Measurements from ENCODE around the gene CEP70.

Gene CEP70

GRCh38 chr3:138477120-138477519 lies 116.9 kb downstream of the CEP70 start:
- Histone ChIP-seq H3K9me3 (ENCODE audit: control insufficient read depth, insufficient read depth, low read length) (no peaks in the 10 kb centered on the region), H3K4me1 (ENCODE audit: insufficient read depth, low read length) (peaks cover 11% of the 10 kb centered on the region; the same call in 1 of the 2 replicates), H3K36me3 (ENCODE audit: insufficient read depth, low read length) (peaks cover 4% of the 10 kb centered on the region; the same call in 1 of the 2 replicates), H3K9ac (ENCODE audit: low read depth, low read length) (no peak overlapping the region)

DNA sequence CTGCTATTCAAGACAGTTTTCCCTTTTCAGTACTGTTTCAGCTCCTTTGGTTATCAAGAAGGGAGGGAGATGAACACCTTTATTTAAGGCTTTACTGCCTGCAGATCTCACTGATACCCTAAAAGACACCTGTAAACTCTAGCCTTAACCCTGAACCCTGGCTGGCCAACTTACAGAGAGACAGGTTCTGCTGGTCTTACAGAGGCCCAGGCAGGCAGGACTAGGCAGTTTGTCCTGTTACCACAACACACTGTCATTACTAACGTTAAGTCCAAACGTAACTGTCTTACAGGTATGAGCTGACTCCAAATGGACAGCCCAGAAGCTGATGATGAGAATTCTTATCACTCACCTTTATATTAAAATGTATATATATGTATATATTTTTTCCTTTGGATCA lies 117.5 kb downstream of the CEP70 start:
- Histone ChIP-seq H3K36me3 (ENCODE audit: insufficient read depth, low read length) (peaks cover 4% of the 10 kb centered on the region; the same call in 1 of the 2 replicates), H3K9me3 (ENCODE audit: control insufficient read depth, insufficient read depth, low read length) (no peaks in the 10 kb centered on the region), H3K4me1 (ENCODE audit: insufficient read depth, low read length) (peaks cover 11% of the 10 kb centered on the region; the same call in 1 of the 2 replicates), H3K9ac (ENCODE audit: low read depth, low read length) (no peak overlapping the region)

- Histone ChIP-seq H3K9ac (ENCODE audit: low read depth, low read length) (no peak overlapping the region), H3K4me1 (ENCODE audit: insufficient read depth, low read length) (peaks cover 7% of the 10 kb centered on the region; the same call in 1 of the 2 replicates), H3K36me3 (ENCODE audit: insufficient read depth, low read length) (peaks cover 4% of the 10 kb centered on the region; the same call in 1 of the 2 replicates), H3K9me3 (ENCODE audit: control insufficient read depth, insufficient read depth, low read length) (no peaks in the 10 kb centered on the region)
Measured at GRCh38 chr3:138474163-138474562, 119.9 kb downstream of the CEP70 start.

DNA sequence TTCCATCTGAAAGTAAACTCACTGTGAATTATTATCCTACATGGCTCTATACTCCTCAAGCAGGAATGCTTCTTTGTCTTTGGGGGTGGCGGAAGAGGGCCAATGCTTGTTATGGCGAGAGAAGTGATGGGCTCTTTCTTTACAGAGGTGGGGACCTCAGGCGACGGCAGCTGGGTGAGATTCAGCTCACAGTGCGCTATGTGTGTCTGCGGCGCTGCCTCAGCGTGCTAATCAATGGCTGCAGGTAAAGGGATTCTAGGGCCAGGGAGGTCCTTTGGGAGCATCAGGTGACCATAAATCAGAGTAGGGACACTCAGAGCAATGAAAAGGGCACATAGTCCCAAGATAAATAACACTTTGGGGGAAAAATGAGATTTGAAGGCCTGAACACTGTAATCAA lies 120.7 kb downstream of the CEP70 start:
- Histone ChIP-seq H3K36me3 (ENCODE audit: insufficient read depth, low read length) (peaks cover 4% of the 10 kb centered on the region), H3K9me3 (ENCODE audit: control insufficient read depth, insufficient read depth, low read length) (no peaks in the 10 kb centered on the region), H3K4me1 (ENCODE audit: insufficient read depth, low read length) (peaks cover 7% of the 10 kb centered on the region; the same call in 1 of the 2 replicates), H3K9ac (ENCODE audit: low read depth, low read length) (no peak overlapping the region)

- Histone ChIP-seq H3K36me3 (ENCODE audit: insufficient read depth, low read length) (peaks cover 7% of the 10 kb centered on the region), H3K9ac (ENCODE audit: low read depth, low read length) (no peak overlapping the region), H3K4me1 (ENCODE audit: insufficient read depth, low read length) (peaks cover under 1% of the 10 kb centered on the region; the same call in 1 of the 2 replicates), H3K9me3 (ENCODE audit: control insufficient read depth, insufficient read depth, low read length) (no peaks in the 10 kb centered on the region)
Measured at GRCh38 chr3:138472141-138472825, 121.8 kb downstream of the CEP70 start.

DNA sequence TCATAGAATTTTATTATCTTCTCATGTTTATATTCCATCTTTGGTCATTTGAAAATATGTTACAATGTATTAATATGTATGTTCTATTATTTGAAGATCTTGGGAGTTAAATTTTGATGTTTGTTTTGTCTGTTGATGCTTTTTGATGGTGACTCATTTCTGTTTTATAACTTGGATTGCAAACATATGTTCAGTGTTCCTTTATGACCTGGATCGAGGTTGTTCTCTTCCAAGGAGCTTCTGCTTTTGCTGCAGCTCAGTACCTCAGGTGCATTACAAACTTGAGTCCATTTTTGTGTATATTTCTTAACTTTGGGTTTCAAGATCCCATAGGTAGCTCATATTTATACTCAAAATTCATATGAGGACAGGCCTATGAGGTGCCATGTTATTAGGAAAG lies 122.6 kb downstream of the CEP70 start:
- no peaks in the 10 kb centered on the region; the same call in 1 of the 2 replicates for H3K4me1 ChIP-seq (ENCODE audit: insufficient read depth, low read length)
- no peaks in the 10 kb centered on the region for H3K9me3 ChIP-seq (ENCODE audit: control insufficient read depth, insufficient read depth, low read length)
- no peak overlapping the region for H3K9ac ChIP-seq (ENCODE audit: low read depth, low read length)
- peaks cover 7% of the 10 kb centered on the region for H3K36me3 ChIP-seq (ENCODE audit: insufficient read depth, low read length)

DNA sequence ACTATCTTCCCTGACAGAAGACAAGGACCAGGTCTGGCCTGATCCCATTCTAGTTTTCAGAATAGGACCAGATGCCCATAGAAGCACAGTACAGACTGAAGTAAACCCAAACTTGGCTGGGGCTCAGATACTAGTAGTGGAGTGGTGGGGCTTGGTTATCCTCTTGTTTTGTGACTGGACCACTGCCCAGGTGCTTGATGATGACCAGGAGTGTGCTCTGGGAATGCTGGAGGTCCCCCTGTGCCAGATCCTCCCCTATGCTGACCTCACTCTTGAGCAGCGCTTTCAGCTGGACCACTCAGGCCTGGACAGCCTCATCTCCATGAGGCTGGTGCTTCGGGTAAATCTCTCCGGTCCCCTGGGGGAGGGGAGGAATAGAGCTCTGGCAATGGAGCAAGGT lies 123.4 kb downstream of the CEP70 start:
- Histone ChIP-seq H3K9ac (ENCODE audit: low read depth, low read length) (no peak overlapping the region), H3K4me1 (ENCODE audit: insufficient read depth, low read length) (no peaks in the 10 kb centered on the region), H3K9me3 (ENCODE audit: control insufficient read depth, insufficient read depth, low read length) (no peaks in the 10 kb centered on the region), H3K36me3 (ENCODE audit: insufficient read depth, low read length) (peaks cover 7% of the 10 kb centered on the region)

DNA sequence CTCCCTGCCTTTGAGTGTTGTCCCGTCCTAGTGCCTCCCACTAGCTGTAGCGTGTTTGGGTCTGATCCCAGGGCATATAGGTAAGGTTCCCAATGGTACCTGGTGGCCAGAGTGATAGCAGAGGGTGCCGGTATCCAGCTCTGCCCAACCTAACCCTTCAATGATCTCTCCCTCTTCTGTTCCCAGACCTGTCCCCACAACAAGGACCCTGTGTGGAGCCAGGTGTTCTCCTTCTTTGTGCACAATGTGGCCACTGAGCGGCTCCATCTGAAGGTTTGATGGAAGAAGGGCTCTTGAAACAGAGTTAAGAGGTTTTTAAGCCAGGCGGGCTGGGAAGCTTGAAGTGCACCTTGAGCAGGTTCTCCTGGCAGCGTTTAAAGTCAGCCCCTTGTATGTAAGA lies 124.2 kb downstream of the CEP70 start:
- H3K9me3 ChIP-seq (ENCODE audit: control insufficient read depth, insufficient read depth, low read length) = no peaks in the 10 kb centered on the region
- no peaks in the 10 kb centered on the region for H3K4me1 ChIP-seq (ENCODE audit: insufficient read depth, low read length)
- H3K36me3 ChIP-seq (ENCODE audit: insufficient read depth, low read length) = peaks cover 7% of the 10 kb centered on the region
- no peak overlapping the region for H3K9ac ChIP-seq (ENCODE audit: low read depth, low read length)

DNA sequence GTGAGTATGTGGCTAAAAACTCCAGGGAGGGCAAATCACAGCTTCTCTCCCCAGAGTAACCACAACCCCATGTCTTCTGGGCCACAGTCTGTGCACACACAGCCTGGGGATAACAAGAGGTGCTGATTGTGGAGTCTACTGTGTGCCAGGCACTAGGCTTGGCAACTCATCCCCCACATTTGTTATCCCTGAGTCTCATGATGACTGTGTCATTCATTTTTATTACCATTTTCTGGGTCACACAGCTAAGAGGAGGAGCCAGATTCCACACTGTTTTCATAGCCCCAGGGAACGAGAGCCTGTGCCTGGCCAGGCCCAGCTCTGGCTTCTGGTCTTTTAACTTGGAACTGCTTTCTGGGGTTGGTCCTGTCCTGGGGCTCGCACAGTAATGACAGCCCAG lies 125.2 kb downstream of the CEP70 start:
- Histone ChIP-seq H3K9me3 (ENCODE audit: control insufficient read depth, insufficient read depth, low read length) (no peaks in the 10 kb centered on the region), H3K9ac (ENCODE audit: low read depth, low read length) (no peak overlapping the region), H3K36me3 (ENCODE audit: insufficient read depth, low read length) (peaks cover 10% of the 10 kb centered on the region), H3K4me1 (ENCODE audit: insufficient read depth, low read length) (no peaks in the 10 kb centered on the region)

DNA sequence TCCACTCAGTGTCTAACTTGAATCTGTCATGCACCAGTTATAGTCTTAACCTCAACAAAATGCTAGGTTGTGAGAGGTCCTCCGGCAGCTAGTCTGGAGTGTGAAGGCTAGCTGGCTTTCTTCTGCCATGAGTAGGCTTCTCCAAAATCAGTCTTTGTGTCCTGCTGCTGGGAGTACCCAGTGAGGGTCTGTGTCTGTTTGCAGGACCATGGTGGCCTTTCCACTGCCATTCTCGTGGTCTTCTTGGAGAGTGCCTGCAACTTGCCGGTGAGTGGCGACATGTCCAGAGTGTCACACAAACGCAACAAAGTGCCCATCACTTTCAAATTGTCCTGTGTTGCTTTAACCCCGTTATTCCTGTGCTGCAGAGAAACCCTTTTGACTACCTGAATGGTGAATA lies 125.6 kb downstream of the CEP70 start:
- H3K9ac ChIP-seq (ENCODE audit: low read depth, low read length) = no peak overlapping the region
- H3K9me3 ChIP-seq (ENCODE audit: control insufficient read depth, insufficient read depth, low read length) = no peaks in the 10 kb centered on the region
- H3K36me3 ChIP-seq (ENCODE audit: insufficient read depth, low read length) = peaks cover 10% of the 10 kb centered on the region
- H3K4me1 ChIP-seq (ENCODE audit: insufficient read depth, low read length) = no peaks in the 10 kb centered on the region

- Histone ChIP-seq H3K9ac (ENCODE audit: low read depth, low read length) (no peak overlapping the region), H3K4me1 (ENCODE audit: insufficient read depth, low read length) (no peaks in the 10 kb centered on the region), H3K36me3 (ENCODE audit: insufficient read depth, low read length) (peaks cover 10% of the 10 kb centered on the region), H3K9me3 (ENCODE audit: control insufficient read depth, insufficient read depth, low read length) (no peaks in the 10 kb centered on the region)
Measured at GRCh38 chr3:138467931-138468330, 126.1 kb downstream of the CEP70 start.

- Histone ChIP-seq H3K4me1 (ENCODE audit: insufficient read depth, low read length) (no peaks in the 10 kb centered on the region), H3K9ac (ENCODE audit: low read depth, low read length) (no peak overlapping the region), H3K36me3 (ENCODE audit: insufficient read depth, low read length) (peaks cover 6% of the 10 kb centered on the region), H3K9me3 (ENCODE audit: control insufficient read depth, insufficient read depth, low read length) (no peaks in the 10 kb centered on the region)
Measured at GRCh38 chr3:138465925-138466324, 128.1 kb downstream of the CEP70 start.

DNA sequence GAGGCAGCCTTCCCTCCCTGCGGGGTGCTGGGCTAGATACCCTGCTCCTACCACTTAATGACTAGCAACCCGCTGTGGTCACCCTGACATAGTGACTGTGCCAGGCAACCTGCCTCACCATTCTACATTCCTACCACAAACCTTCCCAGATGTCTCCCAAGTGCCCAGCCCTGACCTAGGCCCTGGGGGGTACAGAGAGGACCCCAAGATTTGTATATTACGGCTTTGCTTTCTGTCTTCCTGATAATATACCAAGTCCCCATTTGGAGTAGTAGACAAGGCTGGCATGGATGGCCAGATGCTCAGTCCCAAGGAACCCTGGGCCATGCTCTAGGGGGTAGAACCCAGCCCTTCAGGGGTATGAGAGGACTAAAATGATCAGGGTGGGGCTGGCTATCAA lies 128.6 kb downstream of the CEP70 start:
- H3K36me3 ChIP-seq (ENCODE audit: insufficient read depth, low read length) = peaks cover 6% of the 10 kb centered on the region
- H3K9me3 ChIP-seq (ENCODE audit: control insufficient read depth, insufficient read depth, low read length) = no peaks in the 10 kb centered on the region
- H3K9ac ChIP-seq (ENCODE audit: low read depth, low read length) = no peak overlapping the region
- H3K4me1 ChIP-seq (ENCODE audit: insufficient read depth, low read length) = no peaks in the 10 kb centered on the region

DNA sequence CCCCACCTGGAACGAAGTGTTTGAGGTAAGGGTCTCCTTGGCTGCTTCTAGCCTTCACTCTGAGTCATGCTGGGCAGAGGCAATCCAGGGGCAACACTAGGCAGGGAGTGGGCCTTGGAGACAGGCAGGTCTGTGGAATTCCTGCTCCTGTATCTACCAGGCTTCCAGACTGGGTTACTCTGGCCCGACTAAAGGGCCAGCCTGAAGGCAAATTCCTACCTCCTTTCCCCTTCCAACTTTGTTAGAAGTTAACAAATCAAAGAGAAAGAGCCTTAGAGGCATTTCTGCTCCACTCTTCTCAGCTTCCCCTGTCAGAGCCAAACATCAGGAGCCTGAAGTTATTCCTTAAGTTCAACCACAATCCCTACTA lies 129.6 kb downstream of the CEP70 start:
- no peak overlapping the region for H3K9ac ChIP-seq (ENCODE audit: low read depth, low read length)
- H3K36me3 ChIP-seq (ENCODE audit: insufficient read depth, low read length) = peaks cover 6% of the 10 kb centered on the region

GRCh38 chr3:138463724-138464490 lies 130.2 kb downstream of the CEP70 start:
- peaks cover 6% of the 10 kb centered on the region for H3K36me3 ChIP-seq (ENCODE audit: insufficient read depth, low read length)
- H3K9ac ChIP-seq (ENCODE audit: low read depth, low read length) = no peak overlapping the region
- no peaks in the 10 kb centered on the region for H3K4me1 ChIP-seq (ENCODE audit: insufficient read depth, low read length)
- no peaks in the 10 kb centered on the region for H3K9me3 ChIP-seq (ENCODE audit: control insufficient read depth, insufficient read depth, low read length)

More for the DNA sequence above, 129.6 kb downstream of the CEP70 start:
- no peaks in the 10 kb centered on the region for H3K4me1 ChIP-seq (ENCODE audit: insufficient read depth, low read length)
- H3K9me3 ChIP-seq (ENCODE audit: control insufficient read depth, insufficient read depth, low read length) = no peaks in the 10 kb centered on the region

All from ES-I3 (cell line).